H1 (cell line): ENCODE results near the gene OCRL. TPM values are rescaled to one million over a fixed set of nuclear protein-coding genes. Genes with fewer than 3 reads are reported as not detected.

Experiments used
- ATF2 ChIP-seq: IDR thresholded peaks from 2 replicates; pipeline ENCODE4 v1.6.1; 2012; ENCODE audit warnings: low read length, inconsistent platforms
- EP300 ChIP-seq, 2 experiments: IDR thresholded peaks; 1 replicate in 1 of 2; 2 replicates in 1 of 2; pipeline ENCODE4 v1.6.1; 2011 to 2012; ENCODE audit warnings: low read depth in 2 of 2, low read length in 2 of 2, mild to moderate bottlenecking in 2 of 2, borderline replicate concordance in 1 of 2, inconsistent platforms in 1 of 2, moderate library complexity in 1 of 2
- HDAC6 ChIP-seq: IDR thresholded peaks from one replicate; pipeline ENCODE4 v1.7.1; 2012; ENCODE audit warnings: low read depth, mild to moderate bottlenecking, inconsistent platforms, low read length, moderate library complexity
- polyA plus RNA-seq, 7 experiments: library from polyadenylated mRNA; depleted of rRNA in 3 of 7; stranded (reverse) in 5 of 7; unstranded in 2 of 7; fragments of >200 nt in 5 of 7; fragments of 200-250 nt in 2 of 7; gene quantifications; 1 replicate in 5 of 7; 2 replicates in 1 of 7; 4 replicates in 1 of 7; pipeline versions ENCODE4 v1.2.1 to v1.2.3, GENCODE V29; 2011 to 2013; ENCODE audit warnings: missing spikeins in 2 of 7, mixed read lengths in 2 of 7
- total RNA-seq: library from RNA; stranded (reverse); fragmentation: NEBNext Ultra II Directional; extraction: Animal tissue kit (Norgen Biotek cat#: 25700); gene quantifications from 2 replicates; pipeline ENCODE4 v1.2.1, GENCODE V29; 2021

The OCRL gene
- total and polyA plus RNA-seq, 2 of the 8 experiments (the other 6 are each of a cell fraction or from before 2014, with no cell fraction given), result 12.7 to 15.1 TPM

- TF ChIP-seq HDAC6, result no peak
- TF ChIP-seq ATF2, result no peak
- no peak for TF ChIP-seq EP300 (IDR thresholded peaks at IDR 0.05; ENCODE audit: borderline replicate concordance in 1 of 2, low read depth in 2 of 2, low read length in 2 of 2)
Observed at GRCh38 chrX:129612396-129612795, 72.3 kb downstream of the OCRL start (continued).
